GM12878 (cell line): ENCODE measurements around the gene GALNT17. TPM values are rescaled to one million over a fixed set of nuclear protein-coding genes. Genes with fewer than 3 reads are reported as not detected.

ENCODE experiments used
- ATAC-seq: fragments of 200-7000 bp; cut with Tn5 transposase; 3 replicates; pipeline ENCODE4 v1.9.1; 2020; ENCODE audit warnings: mild to moderate bottlenecking, moderate library complexity
- BruUV-seq: library from RNA; stranded (reverse); fragments of 400-500 nt; replicated peaks from 2 replicates; lab custom pipeline; 2021; lab: Mats Ljungman, UMichigan
- CTCF ChIA-PET: fragments of 300-600 bp; sonication (Branson Sonifier 250); formaldehyde crosslinking; extraction: SDS; loops from one replicate; lab custom pipeline; 2021; ENCODE audit warnings: inconsistent platforms; lab: Yijun Ruan, JAX
- POLR2A ChIA-PET: fragments of 350-600 bp; formaldehyde crosslinking; extraction: SDS; loops from one replicate; lab custom pipeline; 2021; ENCODE audit warnings: inconsistent platforms; lab: Charles Lee
- RAD21 ChIA-PET: fragments of 300-600 bp; sonication (Branson Sonifier 250); formaldehyde crosslinking; loops from one replicate; lab custom pipeline; 2023; ENCODE audit warnings: antibody characterized with exemption; ENCODE audit not compliant: unreplicated experiment; lab: Charles Lee
- SMC1A ChIA-PET: fragments of 300-600 bp; sonication (Branson Sonifier 250); formaldehyde crosslinking; loops from one replicate; lab custom pipeline; 2023; ENCODE audit not compliant: unreplicated experiment, uncharacterized antibody; lab: Charles Lee
- DNase-seq: peaks from one replicate; pipeline ENCODE4 v3.0.0-alpha.2; 2011; ENCODE audit warnings: low read depth, low spot score
- FAIRE-seq: peaks from 3 replicates; lab custom pipeline; 2011; peaks lifted over from hg19 to GRCh38; lab: Jason Lieb, UNC
- H2AFZ ChIP-seq: 2 replicates; pipeline ENCODE4 v1.6.0; 2011; ENCODE audit warnings: low read depth, low read length, control low read depth; ENCODE audit not compliant: control insufficient read depth
- H3K27ac ChIP-seq: 2 replicates; pipeline ENCODE4 v1.5.1; 2011; ENCODE audit warnings: control low read depth; ENCODE audit not compliant: control insufficient read depth, insufficient read depth
- H3K27me3 ChIP-seq, 2 experiments: replicated peaks in 1 of 2; 2 replicates each; pipeline versions ENCODE4 v1.6.0 to v1.6.1; 2011; ENCODE audit warnings: low read length in 1 of 2; ENCODE audit not compliant: control insufficient read depth in 2 of 2, insufficient read depth in 2 of 2
- H3K36me3 ChIP-seq, 2 experiments: 2 replicates each; pipeline ENCODE4 v1.5.1; 2011; ENCODE audit warnings: low read length in 1 of 2; ENCODE audit not compliant: control insufficient read depth in 2 of 2, insufficient read depth in 2 of 2
- H3K4me1 ChIP-seq: 2 replicates; pipeline ENCODE4 v1.6.1; 2011; ENCODE audit warnings: mild to moderate bottlenecking, low read length, moderate library complexity, mixed read lengths; ENCODE audit not compliant: control insufficient read depth, insufficient read depth
- H3K4me2 ChIP-seq: 2 replicates; pipeline ENCODE4 v1.6.0; 2011; ENCODE audit warnings: control low read depth; ENCODE audit not compliant: control insufficient read depth, insufficient read depth
- H3K4me3 ChIP-seq: fragments of 200-600 bp; sonication (generic); 2 replicates; pipeline ENCODE4 v1.5.1; 2016
- H3K79me2 ChIP-seq: 2 replicates; pipeline ENCODE4 v1.6.0; 2011; ENCODE audit warnings: low read length; ENCODE audit not compliant: control insufficient read depth, insufficient read depth
- H3K9ac ChIP-seq: 2 replicates; pipeline ENCODE4 v1.8.0; 2011; ENCODE audit warnings: low read length, control low read depth, mixed read lengths; ENCODE audit not compliant: control insufficient read depth, insufficient read depth
- H3K9me3 ChIP-seq: replicated peaks from 3 replicates; pipeline ENCODE4 v1.5.1; 2011; ENCODE audit warnings: mild to moderate bottlenecking, low read length; ENCODE audit not compliant: control insufficient read depth, insufficient read depth
- H4K20me1 ChIP-seq: 2 replicates; pipeline ENCODE4 v1.6.0; 2011; ENCODE audit not compliant: control insufficient read depth, insufficient read depth
- ASH2L ChIP-seq: fragments of 300-600, 200-600 bp; sonication (generic); IDR thresholded peaks from 2 replicates; pipeline ENCODE4 v1.6.1; 2017; ENCODE audit warnings: low read depth, mild to moderate bottlenecking, borderline replicate concordance
- BACH1 ChIP-seq: fragments of 450-650 bp; IDR thresholded peaks from 2 replicates; pipeline ENCODE4 v1.6.1; 2017; ENCODE audit warnings: mild to moderate bottlenecking, borderline replicate concordance
- BCL3 ChIP-seq: IDR thresholded peaks from 2 replicates; pipeline ENCODE4 v1.6.1; 2011; ENCODE audit warnings: borderline replicate concordance, low read depth, mild to moderate bottlenecking, moderate library complexity, low read length; ENCODE audit not compliant: insufficient read depth, poor library complexity, severe bottlenecking
- E4F1 ChIP-seq: fragments of 450-650 bp; IDR thresholded peaks from 2 replicates; pipeline ENCODE4 v1.6.1; 2018; ENCODE audit warnings: borderline replicate concordance, mild to moderate bottlenecking; ENCODE audit not compliant: partially characterized antibody
- EED ChIP-seq: sonication (generic); IDR thresholded peaks from 2 replicates; pipeline ENCODE4 v1.6.1; 2016; ENCODE audit warnings: antibody characterized with exemption, low read depth
- EP300 ChIP-seq, 2 experiments: fragments of 150-350 bp in 1 of 2; IDR thresholded peaks; 2 replicates each; pipeline ENCODE4 v1.6.1; 2011 to 2012; ENCODE audit warnings: low read depth in 2 of 2, low read length in 2 of 2, borderline replicate concordance in 1 of 2, improper control_type of control experiment in 1 of 2, inconsistent platforms in 1 of 2; ENCODE audit not compliant: control insufficient read depth in 1 of 2
- ESRRA ChIP-seq: IDR thresholded peaks from 2 replicates; pipeline ENCODE4 v1.6.1; 2012; ENCODE audit warnings: mild to moderate bottlenecking, low read length, improper control_type of control experiment
- PAX5 ChIP-seq: IDR thresholded peaks from 2 replicates; pipeline ENCODE4 v1.6.1; 2011; ENCODE audit warnings: low read depth, low read length, borderline replicate concordance
- SREBF2 ChIP-seq: IDR thresholded peaks from 2 replicates; pipeline ENCODE4 v1.6.1; 2012; ENCODE audit warnings: mild to moderate bottlenecking, low read length
- USF2 ChIP-seq: IDR thresholded peaks from 2 replicates; pipeline ENCODE4 v1.6.1; 2011; ENCODE audit warnings: low read depth, low read length, improper control_type of control experiment, borderline replicate concordance
- ZSCAN29 ChIP-seq: fragments of 450-650 bp; IDR thresholded peaks from 2 replicates; pipeline ENCODE4 v1.6.1; 2017; ENCODE audit warnings: mild to moderate bottlenecking, moderate library complexity
- WGBS: methylation state at CpG from one replicate; pipeline ENCODE4 v1.1.6; 2016; ENCODE audit warnings: low lambda C conversion rate; ENCODE audit not compliant: insufficient replicate concordance, insufficient coverage; ENCODE audit errors: missing lambda C conversion rate; 5-methylcytosine and 5-hydroxymethylcytosine counted together
- in situ Hi-C: fragments of 300-500 bp; cut with MboI; formaldehyde crosslinking; loops from 9 replicates; pipeline ENCODE4 v1.14.3; 2018; ENCODE audit warnings: mixed read lengths
- intact Hi-C: fragments of 100-400 bp; cut with micrococcal nuclease; formaldehyde crosslinking; loops from one replicate; pipeline ENCODE4 v1.14.2; 2022; ENCODE audit not compliant: unreplicated experiment
- polyA plus RNA-seq, 11 experiments: library from polyadenylated mRNA; depleted of rRNA in 4 of 11; unstranded in 6 of 11; stranded (reverse) in 5 of 11; fragments of >200 nt; fragmentation: Nextera tagmentation in 4 of 11; fragmentation: Illumina TruSeq in 1 of 11; extraction: Ambion mirVana in 4 of 11; extraction: Trizol in 1 of 11; gene quantifications; 1 replicate in 1 of 11; 2 replicates in 10 of 11; pipeline versions ENCODE4 v1.2.1 to v1.2.3, GENCODE V29; 2011 to 2016; ENCODE audit warnings: inconsistent platforms in 2 of 11, missing spikeins in 2 of 11, low read depth in 1 of 11
- total RNA-seq, 4 experiments: library from RNA; depleted of rRNA in 3 of 4; stranded (reverse); fragments of >200 nt in 3 of 4; fragmentation: Illumina TruSeq in 1 of 4; extraction: Trizol in 1 of 4; gene quantifications; 2 replicates each; pipeline versions ENCODE4 v1.2.1 to v1.2.3, GENCODE V29; 2013 to 2021

Gene GALNT17
- total and polyA plus RNA-seq, 10 of the 15 experiments (the other 5 are each of a cell fraction or from before 2014, with no cell fraction given): 0.12 to 0.15 TPM; not detected in 8

- TF ChIP-seq EED (no peak), BACH1 (no peak), BCL3 (no peak)
These were observed 11.8 kb upstream of the GALNT17 start (continued) for GRCh38 chr7:71120096-71120495.

- CTCF ChIA-PET: no interaction called here
- H3K79me2 ChIP-seq: no peaks in the 10 kb centered on the region
These were observed 2.8 kb upstream of the GALNT17 start for GRCh38 chr7:71129126-71129525.

More at GRCh38 chr7:71129126-71129525, 2.8 kb upstream of the GALNT17 start:
- Histone ChIP-seq H3K27me3 (no peaks in the 10 kb centered on the region), H2AFZ (no peak overlapping the region), H3K4me2 (no peak overlapping the region), H3K9ac (no peak overlapping the region), H3K36me3 (no peaks in the 10 kb centered on the region), H3K4me3 (no peak overlapping the region), H4K20me1 (no peaks in the 10 kb centered on the region), H3K27ac (no peak overlapping the region), H3K4me1 (no peaks in the 10 kb centered on the region), H3K9me3 (no peaks in the 10 kb centered on the region; the same call in 2 of the 3 replicates)
- no peak for DNase-seq
- TF ChIP-seq ESRRA: no peak
- no peak for TF ChIP-seq ASH2L
- no peak for TF ChIP-seq SREBF2
- TF ChIP-seq EP300 (IDR thresholded peaks at IDR 0.05; ENCODE audit: borderline replicate concordance in 1 of 2, control insufficient read depth in 1 of 2, low read depth in 2 of 2, low read length in 2 of 2): no peak
- TF ChIP-seq USF2: no peak
- TF ChIP-seq ZSCAN29: no peak
- no peak for TF ChIP-seq E4F1
- no peak for TF ChIP-seq PAX5
- no peak for ATAC-seq
- SMC1A ChIA-PET: no interaction called here
- no peak for FAIRE-seq
- BruUV-seq: no TSS peak
- RAD21 ChIA-PET: no interaction called here
- WGBS: 10% methylated on average over 3 of the region's 3 CpGs
- POLR2A ChIA-PET: no interaction called here
- in situ Hi-C loops: no loop called here
- intact Hi-C loops: no loop called here
